GM21786 (cell line): ENCODE measurements around the gene SMTN.
"Not testable (repeated sequence)": the region's sequence is repeated elsewhere in the genome, so short reads cannot be mapped to it uniquely, and the experiment has no call there.

Experiments used
- ATAC-seq: cut with Tn5 transposase; IDR thresholded peaks from one replicate; pipeline ENCODE4 v1.9.1; 2021; ENCODE audit not compliant: unreplicated experiment

SMTN gene

DNA sequence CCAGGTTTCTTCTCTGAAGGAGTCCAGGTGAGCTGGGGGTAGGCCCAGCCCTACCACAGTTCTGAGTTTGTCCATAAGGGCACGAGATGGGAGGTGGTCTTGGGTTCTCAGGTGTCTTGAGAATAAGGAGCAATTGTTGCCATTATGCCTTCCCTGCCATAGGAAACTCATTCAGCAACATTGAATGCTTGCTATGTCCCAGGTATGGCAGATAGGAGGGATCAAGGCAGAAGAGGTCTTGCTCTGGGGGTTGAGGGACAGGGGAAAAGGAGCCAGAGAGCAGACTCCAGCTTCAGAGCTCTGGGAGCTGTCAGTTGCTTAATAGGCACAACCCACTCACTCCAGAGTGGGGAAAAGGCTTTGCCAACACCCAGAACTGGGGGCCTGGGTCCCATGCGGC lies 22.0 kb downstream of the SMTN start:
- no peak for ATAC-seq

DNA sequence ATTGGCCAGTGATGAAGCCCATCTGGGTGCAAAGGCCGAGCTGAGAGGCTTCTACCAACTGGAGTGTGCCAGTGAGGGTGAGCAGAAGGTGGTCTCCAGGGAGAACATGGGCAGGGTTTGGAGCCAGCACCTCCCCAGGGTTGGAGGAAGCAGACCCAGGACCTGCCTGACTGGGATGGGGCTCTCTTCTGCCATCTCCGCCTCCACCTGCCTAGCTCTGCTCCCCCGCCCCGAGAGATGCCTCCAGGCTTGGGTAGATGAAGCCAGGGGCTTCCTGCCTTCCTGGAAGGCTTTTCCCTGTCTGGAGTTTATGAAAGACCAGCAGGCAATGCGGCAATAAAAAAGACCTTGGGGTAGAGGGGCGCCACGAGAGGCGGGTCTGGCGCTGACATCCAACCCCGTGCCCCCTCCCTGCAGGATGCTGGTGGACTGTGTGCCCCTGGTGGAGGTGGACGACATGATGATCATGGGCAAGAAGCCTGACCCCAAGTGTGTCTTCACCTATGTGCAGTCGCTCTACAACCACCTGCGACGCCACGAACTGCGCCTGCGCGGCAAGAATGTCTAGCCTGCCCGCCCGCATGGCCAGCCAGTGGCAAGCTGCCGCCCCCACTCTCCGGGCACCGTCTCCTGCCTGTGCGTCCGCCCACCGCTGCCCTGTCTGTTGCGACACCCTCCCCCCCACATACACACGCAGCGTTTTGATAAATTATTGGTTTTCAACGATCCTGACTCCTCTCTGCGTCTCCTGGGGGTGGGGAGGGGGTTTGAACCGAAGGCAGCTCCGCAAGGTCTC lies 23.0 kb downstream of the SMTN start:
- ATAC-seq: no peak

DNA sequence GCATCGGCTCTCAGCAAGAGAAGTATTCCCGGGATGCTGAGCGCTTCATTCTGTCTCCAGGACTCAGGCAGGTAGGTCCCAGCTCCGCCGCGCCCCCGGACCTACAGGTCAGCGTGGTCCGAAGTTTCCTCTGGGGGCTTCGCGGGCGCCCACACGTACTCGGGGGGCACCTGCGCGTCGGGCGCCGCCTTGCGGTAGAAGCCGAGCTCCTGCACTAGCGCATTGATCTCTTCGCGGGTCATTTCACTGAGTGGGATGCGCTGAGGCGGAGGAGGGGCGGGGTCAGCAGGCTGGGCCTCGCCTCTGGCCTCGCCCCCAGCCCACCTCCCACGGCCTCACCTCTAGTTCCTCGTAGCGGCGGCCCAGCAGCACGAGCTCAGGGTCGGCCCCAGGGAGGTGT lies 23.8 kb downstream of the SMTN start:
- no peak for ATAC-seq

DNA sequence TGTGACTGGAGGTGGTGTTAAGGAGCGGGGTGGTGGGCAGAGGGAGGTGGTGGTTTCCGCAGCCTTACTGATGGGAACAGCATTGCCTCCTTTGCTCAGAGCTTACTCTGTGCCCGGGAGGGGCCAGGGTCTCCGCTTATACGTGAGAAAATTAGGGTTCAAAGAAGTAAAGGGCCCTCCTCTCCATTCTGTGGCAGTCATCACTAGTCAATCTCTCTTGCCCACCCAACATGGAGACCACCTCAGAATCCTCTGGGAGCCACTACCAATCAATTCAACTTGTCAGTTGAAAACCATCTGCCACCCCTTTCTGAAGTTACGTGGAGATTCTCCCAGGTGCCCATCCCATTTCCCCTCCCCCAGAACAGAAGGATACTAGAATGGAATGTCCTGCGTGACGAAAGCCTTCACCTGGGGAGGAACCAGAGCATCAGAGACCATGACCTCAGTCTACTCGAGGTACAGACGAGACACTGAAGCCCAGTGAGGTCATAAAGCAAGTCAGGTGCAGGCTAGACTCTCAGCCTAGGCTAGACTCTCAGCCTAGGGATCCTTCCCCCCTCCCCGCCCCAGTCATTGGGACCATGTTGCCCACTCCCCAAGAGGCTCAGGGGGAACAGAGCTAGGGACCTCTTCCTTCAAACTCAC lies 24.3 kb downstream of the SMTN start:
- ATAC-seq: no peak

DNA sequence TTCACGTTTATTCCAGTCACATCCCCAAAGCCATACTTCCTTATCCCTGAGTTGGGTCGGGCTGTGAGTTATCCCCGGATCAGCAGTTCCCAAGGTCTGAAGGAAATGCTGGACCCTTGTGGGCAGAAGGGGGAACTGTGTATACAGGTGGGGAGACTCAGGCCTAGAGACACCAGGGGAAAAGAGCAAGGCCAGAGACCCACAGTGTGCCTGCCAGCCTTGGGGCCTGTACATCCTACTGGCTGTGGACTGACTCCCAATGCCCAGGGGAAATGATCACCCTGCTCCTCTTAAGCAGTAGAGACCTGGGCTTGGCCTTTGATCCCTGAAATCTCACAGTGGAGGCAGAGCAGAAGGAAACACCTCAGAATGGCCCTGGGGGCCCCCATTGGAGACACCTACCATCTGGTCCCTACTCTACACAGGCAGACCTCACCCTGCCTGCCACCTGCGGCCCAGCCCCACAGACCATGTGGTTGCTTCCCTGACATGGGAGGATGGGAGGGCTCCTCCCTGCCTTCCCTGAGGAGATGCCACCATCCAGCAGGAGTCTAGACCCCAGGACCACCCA lies 25.0 kb downstream of the SMTN start:
- no peak for ATAC-seq

DNA sequence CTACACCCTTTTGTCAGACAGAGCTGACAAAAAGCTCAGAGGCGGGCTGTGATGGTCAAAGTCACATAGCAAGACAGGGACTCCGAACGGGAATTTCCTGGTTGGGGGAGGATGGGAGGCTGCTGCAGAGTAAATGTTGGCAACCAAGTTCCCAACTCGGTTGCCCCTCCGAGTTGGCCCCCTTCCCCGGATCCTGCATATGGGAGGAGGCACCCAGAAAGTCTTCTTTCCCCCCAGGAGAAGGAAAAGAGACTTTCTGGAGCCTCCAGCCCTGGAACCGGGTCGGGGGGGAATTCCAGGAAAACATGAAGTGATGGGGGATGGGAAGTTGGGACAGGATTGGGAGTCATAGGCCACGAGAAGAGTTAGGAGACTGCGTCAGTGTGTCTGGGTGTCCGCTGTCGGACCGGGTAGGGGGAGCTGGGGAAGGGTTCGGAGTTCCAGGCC lies 25.6 kb downstream of the SMTN start:
- ATAC-seq: no peak

DNA sequence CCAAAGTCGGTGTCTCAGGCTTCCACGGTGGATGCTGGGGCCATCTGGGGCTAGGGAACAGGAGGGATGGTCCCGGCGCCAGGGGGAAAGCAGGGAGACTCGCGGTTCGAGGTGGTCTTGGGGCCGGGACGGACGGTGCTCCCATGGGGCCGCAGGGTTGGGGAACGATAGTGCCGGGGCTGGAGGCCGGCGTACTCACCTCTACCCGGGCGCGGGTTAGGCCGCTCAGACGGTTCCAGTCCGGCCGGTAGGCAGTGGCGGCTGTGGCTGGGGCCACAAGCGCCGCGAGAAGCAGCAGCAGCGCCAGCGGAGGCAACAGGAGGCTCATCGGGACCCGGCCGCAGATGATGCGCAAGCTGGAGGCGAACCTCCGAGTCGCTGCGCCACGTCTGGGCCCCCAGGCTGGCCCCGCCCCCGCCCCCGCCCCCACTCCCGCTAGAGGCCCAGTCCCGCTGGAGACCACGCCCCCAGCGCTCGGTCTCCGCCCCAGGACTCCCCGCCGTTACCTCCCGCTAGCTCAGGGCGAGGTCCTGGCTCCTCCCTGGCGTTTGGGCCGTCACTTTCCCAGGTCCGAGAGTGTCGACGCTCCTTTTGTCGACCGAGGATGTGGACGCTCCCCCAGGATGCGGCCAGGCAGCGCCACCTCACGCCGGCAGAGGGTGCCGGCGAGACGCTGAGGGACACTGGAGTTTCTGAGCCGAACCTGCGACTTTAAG lies 26.2 kb downstream of the SMTN start, which contains the start of gene SELENOM:
TSS of gene SELENOM (minus strand) at position 391 of the 716 bp plus-strand sequence. CDS start at position 328, 63 bp downstream.
- ATAC-seq: peak; percentile 86

DNA sequence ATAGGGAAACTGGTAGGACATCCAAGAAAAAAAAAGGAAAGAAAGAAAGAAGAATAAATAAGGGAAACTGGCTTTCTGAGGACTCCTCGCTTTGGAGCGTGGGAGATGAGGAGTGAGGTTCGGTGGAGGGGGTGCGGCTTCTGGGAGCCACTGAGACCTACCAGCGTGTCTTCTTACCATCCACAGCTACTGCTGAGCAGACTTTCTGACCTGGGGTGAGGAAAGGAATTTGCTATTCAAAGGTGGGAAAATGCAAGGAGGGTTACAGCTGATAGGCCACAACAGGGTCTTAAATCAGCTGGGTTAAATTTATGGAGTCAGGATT lies 26.7 kb downstream of the SMTN start:
- ATAC-seq: no peak

DNA sequence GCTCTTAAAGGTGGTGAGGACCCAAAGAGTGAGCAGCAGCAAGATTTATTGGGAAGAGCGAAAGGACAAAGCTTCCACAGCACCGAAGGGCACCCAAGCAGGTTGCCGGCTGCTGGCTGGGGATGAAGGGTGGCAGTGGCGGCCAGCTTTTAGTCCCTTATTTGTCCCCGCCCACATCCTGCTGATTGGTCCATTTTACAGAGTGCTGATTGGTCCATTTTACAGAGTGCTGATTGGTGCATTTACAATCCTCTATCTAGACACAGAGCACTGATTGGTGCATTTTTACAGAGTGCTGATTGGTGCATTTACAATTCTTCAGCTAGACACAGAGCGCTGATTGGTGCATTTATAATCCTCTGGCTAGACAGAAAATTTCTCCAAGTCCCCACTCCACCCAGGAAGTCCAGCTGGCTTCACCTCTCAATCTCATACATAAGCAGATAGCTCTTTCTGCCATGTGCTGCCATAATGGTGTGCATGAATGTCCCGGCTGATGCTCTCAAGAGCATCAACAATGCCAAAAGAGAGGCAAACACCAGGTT lies 31.5 kb downstream of the SMTN start:
- ATAC-seq: not testable (repeated sequence)

DNA sequence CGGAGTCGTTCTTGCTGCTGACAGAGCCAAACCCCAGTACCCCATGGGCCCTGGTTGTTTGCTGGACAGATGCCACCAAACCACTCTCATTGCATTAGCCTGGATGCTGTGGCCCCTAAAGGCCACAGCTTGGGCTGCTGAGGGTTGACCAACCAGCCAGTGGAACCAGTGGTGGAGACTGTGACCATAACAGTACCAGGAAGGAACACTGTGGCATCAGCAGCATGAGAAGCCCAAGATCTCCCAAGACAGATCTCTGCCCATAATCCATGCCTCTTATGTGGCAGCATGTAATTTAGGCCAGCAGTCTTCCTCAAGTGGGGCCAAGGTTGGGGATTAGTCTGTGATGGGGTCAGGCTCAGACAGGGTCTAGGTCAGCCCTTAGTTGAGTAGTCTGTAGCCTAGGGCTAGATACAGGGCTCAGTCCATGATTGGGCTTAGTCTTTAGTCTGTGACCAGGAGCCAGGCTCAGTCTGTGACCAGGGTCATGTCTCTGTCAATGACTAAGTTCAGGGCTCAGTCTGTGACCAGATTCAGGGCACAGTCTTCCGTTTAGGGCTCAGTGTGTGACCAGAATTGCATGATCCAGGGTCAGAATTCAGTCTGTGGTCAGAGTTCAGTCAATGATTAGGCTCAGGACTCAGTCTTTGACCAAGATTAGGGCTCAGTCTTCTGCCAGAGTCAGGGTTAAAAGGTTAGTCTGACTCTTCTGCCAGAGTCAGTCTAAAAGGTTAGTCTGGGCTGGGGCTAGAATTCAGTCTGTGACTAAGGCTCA lies 37.1 kb downstream of the SMTN start:
- ATAC-seq: no peak

DNA sequence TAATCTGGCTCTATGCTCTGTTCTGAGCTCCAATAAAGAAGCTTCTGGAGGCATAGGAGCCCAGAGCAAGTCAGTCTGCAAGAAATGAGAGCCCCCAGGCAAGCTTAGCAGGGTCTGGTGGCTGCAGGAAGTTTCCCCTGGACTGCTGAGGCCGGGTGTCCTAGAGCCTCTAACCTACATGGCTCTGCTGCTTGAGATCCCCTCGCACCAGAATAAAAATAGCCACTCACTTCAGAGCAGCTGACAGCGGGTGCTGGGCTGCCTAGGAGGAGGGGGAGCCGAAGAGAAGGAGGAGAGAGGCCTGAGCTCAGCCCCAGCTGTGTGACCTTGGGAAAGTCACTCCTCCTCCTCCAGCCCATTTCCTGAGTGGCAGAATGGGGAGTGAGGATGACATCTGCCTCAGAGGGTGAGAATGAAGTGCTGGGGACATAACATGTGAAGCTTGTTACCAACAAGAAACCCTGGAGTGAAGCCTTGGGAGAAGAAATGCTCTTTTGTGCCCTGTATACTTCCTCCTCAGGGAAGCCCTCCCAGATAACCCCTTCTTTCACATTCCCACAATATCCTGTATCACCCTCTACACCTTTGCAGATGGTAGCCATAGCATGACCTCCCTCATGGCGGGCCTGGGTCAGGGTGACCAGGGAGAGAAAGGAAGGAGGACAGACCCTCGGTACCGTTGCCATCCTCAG lies 38.1 kb downstream of the SMTN start:
- no peak for ATAC-seq

DNA sequence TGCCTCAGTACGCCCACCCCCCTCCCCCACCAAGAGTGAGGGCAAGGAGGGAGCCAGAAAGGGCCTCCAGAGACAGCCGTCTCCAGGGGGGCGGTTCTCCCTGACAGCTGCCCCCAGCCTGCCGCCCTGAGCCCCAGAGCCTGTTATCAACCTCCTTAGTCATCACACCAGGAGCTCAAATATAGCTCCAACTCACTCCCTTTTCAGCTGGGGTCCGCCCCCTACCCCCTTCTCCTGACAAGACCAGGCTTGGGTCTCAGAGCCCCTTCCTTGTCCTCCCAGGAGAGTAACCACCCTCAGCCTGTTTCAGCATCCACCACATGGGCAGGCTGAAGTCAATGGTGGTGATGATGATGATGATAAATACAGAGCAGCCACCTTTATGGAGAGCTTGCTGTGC lies 39.1 kb downstream of the SMTN start:
- ATAC-seq: no peak

DNA sequence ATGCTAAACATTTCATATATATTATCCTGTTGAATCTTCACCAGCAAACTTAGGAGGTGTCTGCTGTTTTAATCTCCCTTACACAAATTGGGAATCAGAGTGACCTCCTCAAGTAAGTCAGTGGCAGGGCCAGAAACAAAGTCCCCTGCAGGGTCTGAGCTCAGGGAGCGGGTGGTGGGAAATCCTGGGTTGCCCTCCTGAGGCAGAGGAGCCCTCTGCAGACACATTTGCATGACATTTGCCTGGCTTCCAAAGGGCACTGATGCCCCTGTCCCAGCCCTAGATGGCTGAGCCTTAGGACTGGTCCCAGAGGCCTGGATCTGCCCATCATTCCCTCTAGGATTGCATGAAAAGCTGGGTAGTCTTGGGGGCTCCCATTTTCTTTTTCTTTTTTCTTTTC lies 39.5 kb downstream of the SMTN start:
- ATAC-seq: no peak

DNA sequence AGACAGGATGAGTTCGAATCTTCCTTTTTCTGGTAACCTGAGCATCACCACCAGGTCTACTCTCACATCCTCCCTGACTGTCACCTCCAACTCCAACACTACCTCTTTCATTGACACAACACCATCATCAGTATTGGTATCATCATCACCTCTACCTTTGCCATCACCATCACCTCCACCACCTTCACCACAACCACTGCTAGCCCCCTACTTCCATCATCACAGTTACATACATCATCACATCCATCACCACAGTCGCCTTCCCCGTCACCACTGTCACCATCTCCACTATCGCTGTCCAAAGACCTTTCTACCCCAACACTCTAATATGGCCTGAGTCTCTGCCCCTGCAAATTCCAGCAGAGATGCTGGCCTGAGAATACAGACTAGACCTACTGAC lies 40.3 kb downstream of the SMTN start:
- ATAC-seq: no peak

DNA sequence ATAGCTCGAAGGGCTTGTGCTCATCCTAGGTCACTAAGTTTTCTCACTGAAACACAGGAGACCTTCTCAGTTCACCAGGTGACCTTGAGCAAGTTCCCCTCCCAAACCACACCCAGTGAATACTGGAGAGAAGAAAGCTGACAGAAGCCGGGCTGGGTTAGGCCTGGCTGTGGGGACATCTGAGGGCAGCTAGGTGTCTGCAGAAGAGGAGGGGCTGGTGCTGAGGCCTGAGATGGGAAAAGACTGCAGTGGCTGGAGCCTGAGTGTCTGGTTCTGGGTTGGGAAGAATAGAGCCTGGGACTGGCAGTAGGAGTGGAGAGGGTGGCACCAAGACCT lies 41.0 kb downstream of the SMTN start:
- ATAC-seq: no peak

DNA sequence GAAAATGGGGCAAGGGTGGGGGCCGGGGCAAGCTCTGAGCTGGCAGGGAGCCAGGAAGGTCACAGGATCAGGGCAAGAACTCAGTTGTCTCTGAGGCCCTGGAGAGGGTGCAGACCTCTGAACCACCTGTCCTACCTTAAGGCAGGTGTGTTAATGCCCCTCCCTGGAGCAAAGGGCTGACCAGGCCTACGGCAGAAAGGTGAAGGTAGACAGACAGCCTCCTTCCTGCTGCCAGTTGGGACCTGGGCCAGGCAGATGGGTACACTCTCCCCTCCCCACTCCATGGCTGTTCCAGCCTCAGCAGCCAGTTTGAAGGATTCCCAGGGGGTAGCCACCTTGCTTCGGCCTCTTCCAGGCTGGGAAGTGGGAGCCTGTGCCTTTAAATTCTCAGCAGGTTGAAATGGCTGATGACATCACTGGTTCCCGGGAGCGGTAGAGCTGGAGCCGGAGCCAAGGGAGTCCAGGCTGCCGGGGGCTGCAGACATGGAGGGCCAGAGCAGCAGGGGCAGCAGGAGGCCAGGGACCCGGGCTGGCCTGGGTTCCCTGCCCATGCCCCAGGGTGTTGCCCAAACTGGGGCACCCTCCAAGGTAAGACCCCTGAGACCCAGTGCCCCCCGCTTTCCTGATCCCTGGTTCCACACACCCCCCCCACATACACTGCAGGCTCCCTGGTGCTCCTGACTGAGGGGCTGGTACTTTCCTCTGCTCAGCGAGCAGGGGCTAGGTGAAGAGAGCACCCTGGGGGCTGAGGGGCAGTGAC lies 41.6 kb downstream of the SMTN start, which contains the start of gene INPP5J:
TSS of gene INPP5J (plus strand) at position 435 of the 760 bp plus-strand sequence. CDS start at position 484, 49 bp downstream.
- ATAC-seq: no peak

DNA sequence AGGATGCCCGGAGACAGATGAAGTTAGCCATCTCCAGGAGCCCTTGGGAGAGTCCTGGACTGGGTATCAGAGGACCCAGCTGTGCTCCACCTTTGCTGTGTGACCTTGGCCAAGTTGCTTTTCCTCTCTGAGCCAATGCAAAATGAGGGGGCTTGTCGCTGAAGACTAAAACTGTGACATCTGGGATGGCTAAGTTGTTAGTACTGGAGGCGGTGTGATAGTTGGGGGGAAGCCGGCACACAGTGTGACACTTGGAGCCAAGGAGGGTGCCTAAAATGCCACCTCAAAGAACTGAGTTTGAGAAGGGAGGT lies 42.1 kb downstream of the SMTN start:
- no peak for ATAC-seq

DNA sequence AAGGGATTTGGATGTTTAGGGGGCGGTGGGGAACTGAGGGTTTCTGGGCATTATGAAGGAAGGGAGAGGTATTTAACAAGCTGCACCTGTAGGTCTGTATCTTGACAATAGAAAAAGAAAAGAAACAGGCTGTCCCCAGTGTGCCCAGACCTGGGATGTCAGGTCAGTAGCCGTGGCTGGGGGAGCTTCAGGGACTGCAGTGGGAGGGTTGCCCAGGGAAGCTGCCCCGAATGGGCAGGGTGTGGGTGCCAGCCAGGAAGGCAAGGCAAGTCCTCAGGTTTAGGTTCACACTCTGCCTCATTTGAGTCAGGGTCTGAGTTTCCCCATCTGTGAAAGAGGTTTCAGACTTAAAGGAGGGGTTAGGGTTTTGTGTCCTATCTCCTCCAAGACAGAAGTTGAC lies 43.2 kb downstream of the SMTN start:
- ATAC-seq: no peak

DNA sequence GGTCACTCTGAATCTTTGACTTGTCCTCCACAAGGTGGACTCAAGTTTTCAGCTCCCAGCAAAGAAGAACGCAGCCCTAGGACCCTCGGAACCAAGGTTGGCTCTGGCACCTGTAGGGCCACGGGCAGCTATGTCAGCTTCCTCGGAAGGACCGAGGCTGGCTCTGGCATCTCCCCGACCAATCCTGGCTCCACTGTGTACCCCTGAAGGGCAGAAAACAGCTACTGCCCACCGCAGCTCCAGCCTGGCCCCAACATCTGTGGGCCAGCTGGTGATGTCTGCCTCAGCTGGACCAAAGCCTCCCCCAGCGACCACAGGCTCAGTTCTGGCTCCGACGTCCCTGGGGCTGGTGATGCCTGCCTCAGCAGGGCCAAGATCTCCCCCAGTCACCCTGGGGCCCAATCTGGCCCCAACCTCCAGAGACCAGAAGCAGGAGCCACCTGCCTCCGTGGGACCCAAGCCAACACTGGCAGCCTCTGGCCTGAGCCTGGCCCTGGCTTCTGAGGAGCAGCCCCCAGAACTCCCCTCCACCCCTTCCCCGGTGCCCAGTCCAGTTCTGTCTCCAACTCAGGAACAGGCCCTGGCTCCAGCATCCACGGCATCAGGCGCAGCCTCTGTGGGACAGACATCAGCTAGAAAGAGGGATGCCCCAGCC lies 43.8 kb downstream of the SMTN start:
- ATAC-seq: no peak
